ENCODE results near the gene GARIN5B.

Gene GARIN5B

GRCh38 chr19:55391191-55391670 lies 28.2 kb upstream of the GARIN5B start:
- TF ChIP-seq CTCF (IDR thresholded peaks at IDR 0.05), result no peak

GRCh38 chr19:55390461-55390880 lies 27.4 kb upstream of the GARIN5B start:
- TF ChIP-seq CTCF (IDR thresholded peaks at IDR 0.05), result no peak

- TF ChIP-seq CTCF (IDR thresholded peaks at IDR 0.05), result no peak
These were observed 26.6 kb upstream of the GARIN5B start for GRCh38 chr19:55389386-55390317.

- TF ChIP-seq CTCF (IDR thresholded peaks at IDR 0.05), result no peak
These were observed 24.9 kb upstream of the GARIN5B start for GRCh38 chr19:55387736-55388497.

- no peak for TF ChIP-seq CTCF (IDR thresholded peaks at IDR 0.05)
These were observed 23.5 kb upstream of the GARIN5B start for GRCh38 chr19:55386493-55386971.

- no peak for TF ChIP-seq CTCF (IDR thresholded peaks at IDR 0.05)
These were observed 22.8 kb upstream of the GARIN5B start, which contains the start of gene RPL28 for GRCh38 chr19:55385724-55386492. Gene RPL28 (plus strand): TSS chr19:55385932. CDS start chr19:55386358, 426 bp downstream.
